H1 (cell line): ENCODE data around the gene TYMS. TPM values are rescaled to one million over a fixed set of nuclear protein-coding genes. Genes with fewer than 3 reads are reported as not detected.

Source experiments
- CTCF ChIA-PET: fragments of 300-600 bp; sonication (Branson Sonifier 250); formaldehyde crosslinking; loops from one replicate; lab custom pipeline; 2021; ENCODE audit not compliant: partially characterized antibody; lab: Charles Lee
- POLR2A ChIA-PET: fragments of 300-600 bp; sonication (Branson Sonifier 250); formaldehyde crosslinking; loops from one replicate; lab custom pipeline; 2021; ENCODE audit warnings: inconsistent platforms; ENCODE audit not compliant: partially characterized antibody; lab: Charles Lee
- DNase-seq, 2 experiments: peaks; one replicate each; pipeline versions ENCODE4 v3.0.0 to v3.0.0-alpha.2; 2010 to 2022; ENCODE audit warnings: low spot score in 2 of 2, low read depth in 1 of 2, mixed read lengths in 1 of 2
- FAIRE-seq: peaks from 2 replicates; lab custom pipeline; 2011; peaks lifted over from hg19 to GRCh38; lab: Jason Lieb, UNC
- H2AFZ ChIP-seq: 2 replicates; pipeline ENCODE4 v1.8.1; 2012; ENCODE audit warnings: low read length, inconsistent platforms
- H2AK5ac ChIP-seq: 2 replicates; pipeline ENCODE4 v1.6.1; 2013; ENCODE audit warnings: low read depth, low read length
- H2BK120ac ChIP-seq: replicated peaks from 2 replicates; pipeline ENCODE3; 2013; ENCODE audit warnings: low read depth, low read length, inconsistent platforms
- H2BK12ac ChIP-seq: 2 replicates; pipeline ENCODE4 v1.6.1; 2013; ENCODE audit warnings: low read depth, low read length
- H2BK15ac ChIP-seq: 2 replicates; pipeline ENCODE4 v1.6.1; 2013; ENCODE audit warnings: low read length
- H2BK20ac ChIP-seq: 2 replicates; pipeline ENCODE4 v1.6.1; 2013; ENCODE audit warnings: low read length
- H2BK5ac ChIP-seq: 2 replicates; pipeline ENCODE4 v1.6.1; 2013; ENCODE audit warnings: low read depth, low read length
- H3K14ac ChIP-seq: 2 replicates; pipeline ENCODE4 v1.6.1; 2013; ENCODE audit warnings: inconsistent platforms; ENCODE audit not compliant: insufficient read length
- H3K18ac ChIP-seq: 2 replicates; pipeline ENCODE4 v1.6.1; 2013; ENCODE audit warnings: low read length; ENCODE audit errors: extremely low read depth
- H3K23ac ChIP-seq: 2 replicates; pipeline ENCODE4 v1.6.1; 2013; ENCODE audit warnings: inconsistent platforms; ENCODE audit not compliant: insufficient read length
- H3K23me2 ChIP-seq: 2 replicates; pipeline ENCODE4 v1.6.1; 2013; ENCODE audit warnings: low read depth, low read length
- H3K27ac ChIP-seq: 2 replicates; pipeline ENCODE4 v1.6.1; 2011; ENCODE audit warnings: low read depth, low read length, inconsistent platforms
- H3K27me3 ChIP-seq, 4 experiments: replicated peaks in 1 of 4; 1 replicate in 1 of 4; 2 replicates in 3 of 4; pipeline versions ENCODE4 v1.6.1 to v1.8.1; 2011 to 2013; ENCODE audit warnings: low read length in 3 of 4, mild to moderate bottlenecking in 3 of 4, inconsistent platforms in 2 of 4, mixed read lengths in 2 of 4, moderate library complexity in 1 of 4; ENCODE audit not compliant: control insufficient read depth in 3 of 4, insufficient read depth in 3 of 4; ENCODE audit errors: extremely low read depth in 1 of 4
- H3K36me3 ChIP-seq, 4 experiments: 2 replicates each; pipeline versions ENCODE4 v1.6.1 to v1.8.1; 2011 to 2013; ENCODE audit warnings: mild to moderate bottlenecking in 4 of 4, low read length in 3 of 4, moderate library complexity in 2 of 4, control low read depth in 1 of 4, inconsistent platforms in 1 of 4; ENCODE audit not compliant: insufficient read depth in 4 of 4, control insufficient read depth in 2 of 4
- H3K4ac ChIP-seq: replicated peaks from 2 replicates; pipeline ENCODE3; 2013; ENCODE audit warnings: low read length, low read depth, mixed read lengths, inconsistent platforms; ENCODE audit not compliant: insufficient read length
- H3K4me1 ChIP-seq, 4 experiments: replicated peaks in 1 of 4; 1 replicate in 1 of 4; 2 replicates in 3 of 4; pipeline versions ENCODE4 v1.6.1 to v1.8.1; 2011 to 2013; ENCODE audit warnings: low read length in 3 of 4, inconsistent platforms in 2 of 4, mixed read lengths in 1 of 4; ENCODE audit not compliant: insufficient read depth in 4 of 4, control insufficient read depth in 3 of 4
- H3K4me2 ChIP-seq, 2 experiments: 2 replicates each; pipeline versions ENCODE4 v1.6.1 to v1.8.1; 2011 to 2013; ENCODE audit warnings: low read depth in 2 of 2, low read length in 2 of 2, control low read depth in 1 of 2, inconsistent platforms in 1 of 2, mild to moderate bottlenecking in 1 of 2; ENCODE audit not compliant: insufficient read depth in 1 of 2
- H3K4me3 ChIP-seq, 4 experiments: fragments of 200-600, 300-600 bp in 1 of 4; sonication (generic), shearing (Covaris generic), sonication (Bioruptor Twin) in 1 of 4; 2 replicates each; pipeline versions ENCODE4 v1.5.1 to v1.8.1; 2011 to 2016; ENCODE audit warnings: low read length in 4 of 4, low read depth in 3 of 4, control low read depth in 2 of 4, inconsistent platforms in 2 of 4, mild to moderate bottlenecking in 2 of 4, mixed read lengths in 1 of 4, moderate library complexity in 1 of 4; ENCODE audit not compliant: insufficient read depth in 2 of 4; ENCODE audit errors: extremely low read depth in 1 of 4
- H3K56ac ChIP-seq: replicated peaks from 2 replicates; pipeline ENCODE3; 2013; ENCODE audit warnings: low read depth, mild to moderate bottlenecking, mixed read lengths, low read length, inconsistent platforms; ENCODE audit not compliant: insufficient read length
- H3K79me1 ChIP-seq: 2 replicates; pipeline ENCODE4 v1.6.1; 2013; ENCODE audit warnings: low read depth, low read length, control low read depth
- H3K79me2 ChIP-seq, 2 experiments: 2 replicates each; pipeline versions ENCODE4 v1.6.1 to v1.8.1; 2012 to 2013; ENCODE audit warnings: low read length in 2 of 2, mild to moderate bottlenecking in 2 of 2, inconsistent platforms in 1 of 2; ENCODE audit not compliant: insufficient read depth in 2 of 2, control insufficient read depth in 1 of 2
- H3K9ac ChIP-seq, 4 experiments: replicated peaks in 1 of 4; 1 replicate in 1 of 4; 2 replicates in 3 of 4; pipeline versions ENCODE4 v1.6.1 to v1.8.1; 2011 to 2013; ENCODE audit warnings: low read depth in 3 of 4, low read length in 3 of 4, control low read depth in 2 of 4, mild to moderate bottlenecking in 2 of 4, moderate library complexity in 2 of 4, inconsistent platforms in 1 of 4; ENCODE audit errors: extremely low read depth in 1 of 4
- H3K9me3 ChIP-seq, 2 experiments: 2 replicates each; pipeline versions ENCODE4 v1.6.1 to v1.8.1; 2012 to 2013; ENCODE audit warnings: mild to moderate bottlenecking in 2 of 2, moderate library complexity in 2 of 2, control low read depth in 1 of 2, inconsistent platforms in 1 of 2, low read depth in 1 of 2, low read length in 1 of 2, mixed read lengths in 1 of 2; ENCODE audit not compliant: insufficient read depth in 2 of 2
- H4K20me1 ChIP-seq, 2 experiments: replicated peaks in 1 of 2; 2 replicates each; pipeline versions ENCODE3 to v1.8.1; 2011 to 2013; ENCODE audit warnings: inconsistent platforms in 2 of 2, low read length in 2 of 2, mild to moderate bottlenecking in 1 of 2; ENCODE audit not compliant: insufficient read depth in 2 of 2, control insufficient read depth in 1 of 2
- H4K5ac ChIP-seq: 2 replicates; pipeline ENCODE4 v1.6.1; 2013; ENCODE audit warnings: low read length, low read depth, mixed read lengths, inconsistent platforms; ENCODE audit not compliant: insufficient read length
- H4K8ac ChIP-seq: 2 replicates; pipeline ENCODE4 v1.8.0; 2013; ENCODE audit warnings: mild to moderate bottlenecking, moderate library complexity, low read length, inconsistent platforms; ENCODE audit not compliant: insufficient read depth; ENCODE audit errors: extremely low read depth
- H4K91ac ChIP-seq: replicated peaks from 2 replicates; pipeline ENCODE3; 2013; ENCODE audit warnings: low read length, mixed read lengths, inconsistent platforms; ENCODE audit not compliant: insufficient read length
- FOSL1 ChIP-seq: IDR thresholded peaks from 2 replicates; pipeline ENCODE4 v1.6.1; 2011; ENCODE audit warnings: mild to moderate bottlenecking, low read depth, low read length, moderate library complexity; ENCODE audit not compliant: insufficient read depth
- POLR2AphosphoS5 ChIP-seq: IDR thresholded peaks from 2 replicates; pipeline ENCODE4 v1.6.1; 2011; ENCODE audit warnings: low read depth, low read length
- WGBS, 2 experiments: shearing (Covaris generic) in 1 of 2; methylation state at CpG; one replicate each; pipeline versions ENCODE4 v1.1.6 to v1.1.7; 2013 to 2015; ENCODE audit warnings: low lambda C conversion rate in 2 of 2, mixed read lengths in 2 of 2, inconsistent platforms in 1 of 2, low coverage in 1 of 2, missing lambda C conversion rate in 1 of 2; ENCODE audit not compliant: insufficient replicate concordance in 2 of 2, insufficient coverage in 1 of 2, insufficient read length in 1 of 2; ENCODE audit errors: extremely low coverage in 1 of 2, missing lambda C conversion rate in 1 of 2; 5-methylcytosine and 5-hydroxymethylcytosine counted together
- polyA plus RNA-seq, 7 experiments: library from polyadenylated mRNA; depleted of rRNA in 3 of 7; stranded (reverse) in 5 of 7; unstranded in 2 of 7; fragments of >200 nt in 5 of 7; fragments of 200-250 nt in 2 of 7; gene quantifications; 1 replicate in 5 of 7; 2 replicates in 1 of 7; 4 replicates in 1 of 7; pipeline versions ENCODE4 v1.2.1 to v1.2.3, GENCODE V29; 2011 to 2013; ENCODE audit warnings: missing spikeins in 2 of 7, mixed read lengths in 2 of 7
- total RNA-seq: library from RNA; stranded (reverse); fragmentation: NEBNext Ultra II Directional; extraction: Animal tissue kit (Norgen Biotek cat#: 25700); gene quantifications from 2 replicates; pipeline ENCODE4 v1.2.1, GENCODE V29; 2021

The TYMS gene
- total and polyA plus RNA-seq, 2 of the 8 experiments (the other 6 are each of a cell fraction or from before 2014, with no cell fraction given), result 91.9 to 110 TPM

DNA sequence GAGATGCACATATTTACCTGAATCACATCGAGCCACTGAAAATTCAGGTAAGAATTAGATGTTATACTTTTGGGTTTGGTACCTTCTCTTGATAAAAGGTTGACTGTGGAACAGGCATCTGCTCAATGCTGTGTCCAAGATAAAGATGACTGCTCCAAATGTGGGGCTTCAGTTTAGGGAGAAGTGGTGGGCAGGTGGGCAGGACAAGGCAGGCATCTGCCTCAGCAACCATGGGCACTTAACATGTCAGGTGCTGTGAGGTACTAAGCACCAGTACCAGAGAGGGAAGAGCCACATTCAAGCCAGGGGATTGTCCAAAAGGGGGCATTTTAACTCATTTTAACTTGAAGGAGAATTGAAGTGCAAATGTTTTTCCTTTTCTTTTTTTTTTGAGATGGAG is 14.0 kb downstream of the TYMS start:
- H2AFZ ChIP-seq, result no peak overlapping the region
- no peak overlapping the region for H2BK120ac ChIP-seq
- no peak overlapping the region for H2BK5ac ChIP-seq
- POLR2A ChIA-PET, result interaction anchor here (2.4 kb wide), 1 partner anchor 14 kb away, joined by 14 read pairs; the partner anchor contains the start of gene TYMS
- H3K4me1 ChIP-seq, result no peaks in the 10 kb centered on the region
- H2BK20ac ChIP-seq, result no peak overlapping the region
- H3K4me3 ChIP-seq, result no peak overlapping the region
- TF ChIP-seq POLR2AphosphoS5 (peak; percentile 26; the same call in 1 of the 2 replicates), FOSL1 (no peak)
- no peaks in the 10 kb centered on the region for H3K9me3 ChIP-seq
- H3K27me3 ChIP-seq, result no peaks in the 10 kb centered on the region
- H4K8ac ChIP-seq, result no peak overlapping the region
- H3K14ac ChIP-seq, result no peak overlapping the region
- no peak overlapping the region for H3K4ac ChIP-seq
- CTCF ChIA-PET, result interaction anchor here (1.1 to 1.4 kb wide), 4 partner anchors 8 to 74 kb away, joined by 3 to 4 read pairs (median 4); no protein-coding TSS in a partner anchor
- no peak overlapping the region for H3K56ac ChIP-seq
- WGBS, 2 experiments, result 90% methylated on average over 1 of the region's 1 CpG; no CpG with 5 or more reads in 1 of the 2 experiments
- peaks cover 12 to 71% (median 53%) of the 10 kb centered on the region in 4 experiments for H3K36me3 ChIP-seq
- FAIRE-seq (no peak), DNase-seq (no peak)
- no peak overlapping the region for H3K9ac ChIP-seq
- H2BK15ac ChIP-seq, result no peak overlapping the region
- peaks cover 0 to 8% of the 10 kb centered on the region in 2 experiments; a peak in 2 of 4 replicates for H3K79me2 ChIP-seq
- peaks cover 4 to 9% of the 10 kb centered on the region in 2 experiments for H4K20me1 ChIP-seq
- no peak overlapping the region for H2AK5ac ChIP-seq
- no peak overlapping the region for H3K23ac ChIP-seq
- H2BK12ac ChIP-seq, result no peak overlapping the region
- H4K5ac ChIP-seq, result no peak overlapping the region
- no peak overlapping the region for H4K91ac ChIP-seq
- H3K23me2 ChIP-seq, result peaks cover 3% of the 10 kb centered on the region; the same call in 1 of the 2 replicates
- no peak overlapping the region for H3K27ac ChIP-seq
- H3K79me1 ChIP-seq, result peaks cover 4% of the 10 kb centered on the region; the same call in 1 of the 2 replicates
- H3K4me2 ChIP-seq, result no peak overlapping the region
- no peak overlapping the region for H3K18ac ChIP-seq
